ENCODE measurements around the gene IQGAP3. TPM values are rescaled to one million over a fixed set of nuclear protein-coding genes. Genes with fewer than 3 reads are reported as not detected.

The IQGAP3 gene
- polyA plus RNA-seq, 3 donors: 0.03 to 0.24 TPM; not detected in 1

- Histone ChIP-seq H3K36me3 (replicated peaks in 1 of 2; ENCODE audit: control insufficient read depth in 1 of 2, insufficient read depth in 2 of 2, low read length in 2 of 2) (no peaks in the 10 kb centered on the region), H2AFZ (ENCODE audit: insufficient read depth, low read depth, low read length, poor library complexity, severe bottlenecking) (no peak overlapping the region), H3K27ac (ENCODE audit: low read depth in 1 of 2, low read length in 2 of 2) (no peak overlapping the region), H3K4me2 (replicated peaks; ENCODE audit: extremely low read depth, low read length, poor library complexity, severe bottlenecking) (no peak overlapping the region), H3K4me1 (ENCODE audit: control insufficient read depth in 1 of 2, insufficient read depth in 2 of 2, low read length in 2 of 2) (peaks cover 16 to 20% of the 10 kb centered on the region in 2 donors), H3K4me3 (replicated peaks in 1 of 3; ENCODE audit: low read depth in 2 of 3, low read length in 3 of 3) (no peak overlapping the region), H4K20me1 (ENCODE audit: insufficient read depth, low read length) (no peaks in the 10 kb centered on the region), H3K9me3 (replicated peaks in 1 of 2; ENCODE audit: control insufficient read depth in 1 of 2, insufficient read depth in 1 of 2, low read length in 2 of 2) (no peaks in the 10 kb centered on the region), H3K79me2 (ENCODE audit: insufficient read depth, low read length) (no peaks in the 10 kb centered on the region), H3K9ac (ENCODE audit: insufficient read depth, low read length, poor library complexity, severe bottlenecking) (no peak overlapping the region), H3K27me3 (ENCODE audit: control insufficient read depth in 2 of 2, insufficient read depth in 2 of 2, low read length in 2 of 2) (no peaks in the 10 kb centered on the region)
- Mint-ChIP-seq H3K27me3 (ENCODE audit: low read depth in 3 of 3) (peaks cover 0 to 3% (median 2%) of the 10 kb centered on the region in 3 donors), H3K4me3 (no peak overlapping the region), H3K27ac (peak overlapping the region in 1 of 7 donors; percentile 16), H3K4me1 (peaks cover 28% of the 10 kb centered on the region), H3K36me3 (no peaks in the 10 kb centered on the region), H3K9me3 (no peaks in the 10 kb centered on the region)
- DNase-seq: no peak
- intact Hi-C loops (cut with micrococcal nuclease): loop anchor here in 1 of 2 donors (2.0 to 5.0 kb wide), 2 partner anchors 24 to 43 kb away; no protein-coding TSS in a partner anchor
- no peak for TF ChIP-seq CTCF (IDR thresholded peaks at IDR 0.05)
- WGBS (ENCODE audit: insufficient coverage): 93% methylated on average over 8 of the region's 11 CpGs
Measured at GRCh38 chr1:156584813-156585212, 12.4 kb upstream of the IQGAP3 start.

GRCh38 chr1:156583821-156584622, 11.7 kb upstream of the IQGAP3 start:
- peak overlapping the region; percentile 35 for H2AFZ ChIP-seq (ENCODE audit: insufficient read depth, low read depth, low read length, poor library complexity, severe bottlenecking)
- H3K9me3 Mint-ChIP-seq: no peaks in the 10 kb centered on the region
- H3K27ac ChIP-seq (ENCODE audit: low read depth in 1 of 2, low read length in 2 of 2): no peak overlapping the region
- H3K79me2 ChIP-seq (ENCODE audit: insufficient read depth, low read length): no peaks in the 10 kb centered on the region
- H3K36me3 Mint-ChIP-seq: no peaks in the 10 kb centered on the region
- H3K4me1 Mint-ChIP-seq: peaks cover 28% of the 10 kb centered on the region
- intact Hi-C loops (cut with micrococcal nuclease): loop anchor here in 1 of 2 donors (2.0 to 5.0 kb wide), 2 partner anchors 25 to 42 kb away; no protein-coding TSS in a partner anchor
- no peak overlapping the region for H3K4me3 ChIP-seq (replicated peaks in 1 of 3; ENCODE audit: low read depth in 2 of 3, low read length in 3 of 3)
- no peaks in the 10 kb centered on the region for H4K20me1 ChIP-seq (ENCODE audit: insufficient read depth, low read length)
- no peaks in the 10 kb centered on the region for H3K36me3 ChIP-seq (replicated peaks in 1 of 2; ENCODE audit: control insufficient read depth in 1 of 2, insufficient read depth in 2 of 2, low read length in 2 of 2)
- no peaks in the 10 kb centered on the region for H3K9me3 ChIP-seq (replicated peaks in 1 of 2; ENCODE audit: control insufficient read depth in 1 of 2, insufficient read depth in 1 of 2, low read length in 2 of 2)
- H3K27me3 Mint-ChIP-seq (ENCODE audit: low read depth in 3 of 3): peaks cover 0 to 3% (median 2%) of the 10 kb centered on the region in 3 donors
- no peak overlapping the region for H3K9ac ChIP-seq (ENCODE audit: insufficient read depth, low read length, poor library complexity, severe bottlenecking)
- no peak overlapping the region for H3K27ac Mint-ChIP-seq
- H3K4me1 ChIP-seq (ENCODE audit: control insufficient read depth in 1 of 2, insufficient read depth in 2 of 2, low read length in 2 of 2): peaks cover 16 to 20% of the 10 kb centered on the region in 2 donors
- H3K4me3 Mint-ChIP-seq: no peak overlapping the region
- 70% methylated on average over 10 of the region's 20 CpGs for WGBS (ENCODE audit: insufficient coverage)
- no peaks in the 10 kb centered on the region for H3K27me3 ChIP-seq (ENCODE audit: control insufficient read depth in 2 of 2, insufficient read depth in 2 of 2, low read length in 2 of 2)
- H3K4me2 ChIP-seq (replicated peaks; ENCODE audit: extremely low read depth, low read length, poor library complexity, severe bottlenecking): no peak overlapping the region
- peak; percentile 67 to 79 (median 78) for DNase-seq
- TF ChIP-seq CTCF (IDR thresholded peaks at IDR 0.05): peak; percentile 96
